ENCODE measurements around the gene SPAG16.

GRCh38 chr2:213868526-213868925 lies 584.3 kb downstream of the SPAG16 start:
- TF ChIP-seq CTCF (IDR thresholded peaks at IDR 0.05; ENCODE audit: low read depth, low read length) (no peak), EZH2phosphoT487 (IDR thresholded peaks at IDR 0.05; ENCODE audit: low read depth) (no peak)
